Bone marrow (tissue), 2 donors: Measurements from ENCODE around the gene SNX24.
"Not testable (repeated sequence)": the region's sequence is repeated elsewhere in the genome, so short reads cannot be mapped to it uniquely, and the experiment has no call there.

Experiments
- DNase-seq, 2 donors: peaks; one replicate each; lab custom pipeline; 2025; lab: John Stamatoyannopoulos, UW

The SNX24 gene

GRCh38 chr5:122845229-122846050, at the start of gene SNX24:
Gene SNX24 (plus strand): TSS chr5:122845613. CDS start chr5:122845634, 21 bp downstream.
- peak in 1 of 2 donors; percentile 66 for DNase-seq

GRCh38 chr5:122805481-122805880, 39.9 kb upstream of the SNX24 start:
- no peak for DNase-seq

- DNase-seq, result no peak
Measured at GRCh38 chr5:122810405-122810804, 35.0 kb upstream of the SNX24 start.

- DNase-seq, result no peak
Measured at GRCh38 chr5:122815218-122815767, 30.1 kb upstream of the SNX24 start.

GRCh38 chr5:122816756-122817155, 28.7 kb upstream of the SNX24 start:
- DNase-seq, result no peak

- no peak for DNase-seq
Measured at GRCh38 chr5:122831984-122832383, 13.4 kb upstream of the SNX24 start.

GRCh38 chr5:122835681-122836080, 9.7 kb upstream of the SNX24 start:
- no peak for DNase-seq

GRCh38 chr5:122836947-122837346, 8.5 kb upstream of the SNX24 start:
- DNase-seq, result no peak

- no peak for DNase-seq
Measured at GRCh38 chr5:122839731-122840130, 5.7 kb upstream of the SNX24 start.

GRCh38 chr5:122842016-122842580, 3.3 kb upstream of the SNX24 start:
- no peak for DNase-seq

- no peak for DNase-seq
Measured at GRCh38 chr5:122844136-122844909, 1.1 kb upstream of the SNX24 start.

- no peak for DNase-seq
Measured at GRCh38 chr5:122844910-122845228, 544 bp upstream of the SNX24 start.

GRCh38 chr5:122846051-122846550, 688 bp downstream of the SNX24 start:
- no peak for DNase-seq

- DNase-seq, result no peak
Measured at GRCh38 chr5:122847687-122848081, 2.3 kb downstream of the SNX24 start.

- no peak for DNase-seq
Measured at GRCh38 chr5:122849771-122850170, 4.4 kb downstream of the SNX24 start.

- DNase-seq, result not testable (repeated sequence)
Measured at GRCh38 chr5:122857538-122857937, 12.1 kb downstream of the SNX24 start.

GRCh38 chr5:122858451-122858850, 13.0 kb downstream of the SNX24 start:
- DNase-seq, result no peak

GRCh38 chr5:122863240-122863639, 17.8 kb downstream of the SNX24 start:
- DNase-seq, result no peak

- no peak for DNase-seq
Measured at GRCh38 chr5:122863721-122864120, 18.3 kb downstream of the SNX24 start.

GRCh38 chr5:122864400-122864799, 19.0 kb downstream of the SNX24 start:
- no peak for DNase-seq

- DNase-seq, result no peak
Measured at GRCh38 chr5:122864842-122865241, 19.4 kb downstream of the SNX24 start.

- DNase-seq, result no peak
Measured at GRCh38 chr5:122870219-122870856, 24.9 kb downstream of the SNX24 start.
